HG03025 (cell line): ENCODE measurements around the gene GNAL.
"Not testable (repeated sequence)": the region's sequence is repeated elsewhere in the genome, so short reads cannot be mapped to it uniquely, and the experiment has no call there.

Experiments
- ATAC-seq: cut with Tn5 transposase; IDR thresholded peaks from one replicate; pipeline ENCODE4 v1.9.1; 2021; ENCODE audit warnings: mild to moderate bottlenecking, moderate library complexity; ENCODE audit not compliant: unreplicated experiment, low FRiP score

Gene GNAL

GRCh38 chr18:11688972-11689668, at the start of gene GNAL:
Gene GNAL, plus strand, starts transcription at chr18:11689264. Its CDS starts 300 bp downstream, at chr18:11689564.
- ATAC-seq: no peak

GRCh38 chr18:11647310-11647709, 41.8 kb upstream of the GNAL start:
- ATAC-seq: not testable (repeated sequence)

- ATAC-seq: not testable (repeated sequence)
Measured at GRCh38 chr18:11647804-11648203, 41.3 kb upstream of the GNAL start.

DNA sequence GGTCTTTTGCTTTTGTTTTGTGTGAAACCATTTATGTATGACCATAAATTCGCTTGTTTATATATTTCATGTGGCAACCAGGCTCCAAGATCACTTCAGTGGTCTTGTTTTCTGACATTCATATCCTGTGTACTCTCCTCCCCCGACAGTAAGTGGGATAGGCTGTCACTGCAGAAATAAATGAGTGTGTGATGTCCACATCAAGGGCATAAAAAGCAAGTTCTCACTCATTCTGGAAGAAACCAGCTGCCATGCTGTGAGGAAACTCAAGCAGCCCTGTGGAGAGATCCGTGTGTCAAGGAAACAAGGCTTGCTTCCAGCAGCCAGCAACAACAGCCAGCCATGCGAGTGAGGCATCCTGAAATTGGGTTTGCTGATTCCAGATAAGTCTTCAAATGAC, 39.2 kb upstream of the GNAL start:
- no peak for ATAC-seq

- ATAC-seq: no peak
Measured at GRCh38 chr18:11651899-11652298, 37.2 kb upstream of the GNAL start.

DNA sequence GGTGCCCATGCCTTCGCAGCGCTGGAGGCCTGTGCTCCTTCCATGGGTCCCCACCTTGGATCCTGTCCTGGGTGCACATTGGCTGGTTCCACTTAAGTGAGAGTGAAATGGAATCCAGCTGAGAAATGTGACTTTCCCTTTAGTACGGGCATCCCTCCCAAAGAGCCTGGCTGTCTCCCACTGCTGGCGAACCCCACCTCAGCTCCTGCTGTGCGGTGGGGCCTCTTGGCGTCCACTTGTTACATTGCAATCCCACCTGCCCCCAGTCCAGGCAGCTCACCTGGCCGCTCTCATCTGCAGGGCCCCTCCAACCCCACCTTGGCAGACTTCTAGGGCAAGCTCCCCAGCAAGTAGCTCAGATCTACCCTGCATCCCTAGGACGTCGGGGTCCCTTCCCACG, 35.5 kb upstream of the GNAL start:
- ATAC-seq: no peak

- no peak for ATAC-seq
Measured at GRCh38 chr18:11654736-11655605, 34.1 kb upstream of the GNAL start.

- no peak for ATAC-seq
Measured at GRCh38 chr18:11655606-11655932, 33.5 kb upstream of the GNAL start.

GRCh38 chr18:11657152-11657551, 31.9 kb upstream of the GNAL start:
- ATAC-seq: no peak

GRCh38 chr18:11657554-11657953, 31.5 kb upstream of the GNAL start:
- ATAC-seq: no peak

DNA sequence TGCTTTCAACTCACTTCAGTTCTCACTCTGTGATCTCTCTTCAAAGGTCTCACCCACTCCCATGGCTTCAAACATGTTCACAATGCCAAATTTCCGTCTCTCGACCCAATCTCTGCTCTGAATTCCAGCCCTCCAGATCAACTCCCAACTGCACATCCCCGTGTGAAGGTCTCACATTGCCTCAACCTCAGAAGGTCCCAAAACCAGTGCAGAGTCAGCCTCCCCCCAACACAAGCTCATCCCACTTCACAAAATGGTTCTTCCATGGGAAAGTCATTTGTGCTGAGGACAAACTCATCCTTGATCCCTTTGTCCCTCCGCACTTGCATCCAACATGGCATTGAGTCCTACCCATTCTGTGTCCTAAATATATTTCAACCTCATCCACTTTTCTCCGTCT, 31.0 kb upstream of the GNAL start:
- no peak for ATAC-seq

- no peak for ATAC-seq
Measured at GRCh38 chr18:11658989-11659388, 30.1 kb upstream of the GNAL start.

- ATAC-seq: no peak
Measured at GRCh38 chr18:11660691-11661090, 28.4 kb upstream of the GNAL start.

GRCh38 chr18:11661430-11661829, 27.6 kb upstream of the GNAL start:
- no peak for ATAC-seq

DNA sequence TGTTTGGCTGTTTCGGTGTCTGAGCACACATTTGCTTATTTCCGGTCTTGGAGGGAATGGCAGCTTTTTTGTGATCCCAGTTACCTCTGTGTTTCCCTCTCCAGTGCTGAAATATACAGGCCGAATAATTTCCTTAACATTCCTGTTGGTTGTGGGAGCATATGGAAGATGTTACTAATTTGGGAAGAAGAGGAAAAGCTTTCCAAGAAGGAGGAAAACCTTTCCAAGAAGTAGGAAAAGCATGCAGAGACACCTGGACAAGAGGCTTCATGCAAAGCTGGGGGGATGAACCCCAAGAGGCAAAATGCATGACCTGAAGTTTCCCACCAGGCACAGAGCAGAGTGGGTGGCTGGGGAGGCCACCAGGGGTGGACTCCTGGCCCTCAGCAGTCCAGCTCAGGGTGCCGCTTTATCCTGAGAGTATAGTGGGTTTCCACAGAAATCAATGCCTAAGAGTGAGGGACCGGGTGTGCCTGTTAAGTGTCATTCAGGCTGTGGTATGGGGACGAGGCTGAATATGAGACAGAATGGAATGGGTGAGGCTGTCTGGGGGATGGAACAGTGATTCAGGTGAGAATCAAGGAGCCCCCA, 25.5 kb upstream of the GNAL start:
- no peak for ATAC-seq

- ATAC-seq: no peak
Measured at GRCh38 chr18:11664286-11664685, 24.8 kb upstream of the GNAL start.

DNA sequence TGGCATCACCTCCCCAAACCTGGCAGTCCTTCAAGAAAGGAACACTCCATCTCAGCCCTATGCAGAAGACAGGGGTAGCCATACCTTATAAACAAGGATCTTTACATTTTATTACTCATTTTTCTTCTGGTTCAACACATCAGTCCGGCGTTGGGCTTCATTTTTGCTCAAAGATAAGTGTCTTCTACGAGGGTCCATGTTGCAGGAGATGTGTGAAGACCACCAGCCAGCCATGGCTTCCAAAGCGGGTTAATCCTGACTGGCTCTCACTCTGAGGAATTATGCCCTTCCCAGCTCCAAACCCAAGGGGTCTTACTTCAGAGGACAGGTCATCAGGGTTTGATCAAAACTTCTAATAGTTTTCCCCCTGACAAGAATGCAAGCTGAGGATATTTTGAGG, 23.9 kb upstream of the GNAL start:
- ATAC-seq: no peak

DNA sequence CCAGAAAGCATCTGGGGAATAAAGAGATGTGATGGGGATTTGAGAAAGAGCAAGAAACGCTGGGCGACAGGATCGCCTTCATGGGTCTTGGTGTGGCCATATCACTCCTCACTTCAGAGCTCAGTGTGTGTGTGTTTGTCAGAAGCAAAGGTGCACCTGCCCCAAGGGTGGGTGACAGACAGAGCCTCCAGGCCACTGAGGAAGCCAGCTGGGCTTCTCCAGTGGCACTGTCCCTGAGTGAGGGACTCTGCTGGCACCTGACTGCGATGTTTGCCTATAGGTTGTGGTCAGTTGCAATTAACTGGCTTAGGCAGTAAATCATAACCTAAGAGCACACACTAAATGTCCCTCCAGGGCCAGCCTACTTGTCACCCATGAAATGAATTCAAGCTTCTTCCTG, 23.5 kb upstream of the GNAL start:
- ATAC-seq: no peak

- ATAC-seq: no peak
Measured at GRCh38 chr18:11666176-11666575, 22.9 kb upstream of the GNAL start.

GRCh38 chr18:11666831-11667230, 22.2 kb upstream of the GNAL start:
- ATAC-seq: no peak

- no peak for ATAC-seq
Measured at GRCh38 chr18:11667578-11667977, 21.5 kb upstream of the GNAL start.
